Mesodermal cell (in vitro differentiated cells): ENCODE data around the gene CCDC47.

Source experiments
- H3K27ac ChIP-seq: 2 replicates; pipeline ENCODE4 v1.7.0; 2013; ENCODE audit warnings: mild to moderate bottlenecking, low read depth, low read length, moderate library complexity; ENCODE audit not compliant: severe bottlenecking
- H3K36me3 ChIP-seq: 2 replicates; pipeline ENCODE4 v1.7.1; 2013; ENCODE audit warnings: mild to moderate bottlenecking, low read length, moderate library complexity; ENCODE audit not compliant: control insufficient read depth, insufficient read depth
- H3K4me1 ChIP-seq: one replicate; pipeline ENCODE4 v1.7.1; 2013; ENCODE audit warnings: mild to moderate bottlenecking, low read length; ENCODE audit not compliant: insufficient read depth, control insufficient read depth, poor library complexity, severe bottlenecking
- H3K4me3 ChIP-seq: 2 replicates; pipeline ENCODE4 v1.7.0; 2013; ENCODE audit warnings: low read length, control low read depth, mild to moderate bottlenecking; ENCODE audit not compliant: insufficient read depth, poor library complexity, severe bottlenecking; ENCODE audit errors: extremely low read depth
- H3K9me3 ChIP-seq: 2 replicates; pipeline ENCODE4 v1.7.1; 2013; ENCODE audit warnings: mild to moderate bottlenecking, low read length, moderate library complexity; ENCODE audit not compliant: control insufficient read depth
- WGBS, 2 experiments: methylation state at CpG; one replicate each; pipeline ENCODE4 v1.1.5; 2013; ENCODE audit warnings: missing lambda C conversion rate in 2 of 2; ENCODE audit not compliant: insufficient coverage in 2 of 2; 5-methylcytosine and 5-hydroxymethylcytosine counted together

Gene CCDC47

GRCh38 chr17:63698381-63698885, 75.0 kb downstream of the CCDC47 start:
- H3K4me1 ChIP-seq = peaks cover 35% of the 10 kb centered on the region
- no peak overlapping the region for H3K27ac ChIP-seq
- peaks cover 45% of the 10 kb centered on the region for H3K36me3 ChIP-seq
- 56 to 58% methylated on average over 19 of the region's 24 CpGs for WGBS, 2 experiments
- peak overlapping the region; percentile 77 for H3K4me3 ChIP-seq
- no peaks in the 10 kb centered on the region for H3K9me3 ChIP-seq

GRCh38 chr17:63697341-63698286, 75.8 kb downstream of the CCDC47 start:
- Histone ChIP-seq H3K4me1 (peaks cover 29% of the 10 kb centered on the region), H3K4me3 (peak overlapping the region; percentile 77), H3K9me3 (no peaks in the 10 kb centered on the region), H3K27ac (no peak overlapping the region), H3K36me3 (peaks cover 49% of the 10 kb centered on the region)
- 83% methylated on average over 12 to 13 of the region's 22 CpGs for WGBS, 2 experiments

GRCh38 chr17:63696381-63696961, 76.9 kb downstream of the CCDC47 start:
- Histone ChIP-seq H3K27ac (peak overlapping the region; percentile 36), H3K9me3 (no peaks in the 10 kb centered on the region), H3K4me1 (peaks cover 24% of the 10 kb centered on the region), H3K36me3 (peaks cover 55% of the 10 kb centered on the region), H3K4me3 (no peak overlapping the region)
- 78 to 80% methylated on average over 7 to 8 of the region's 9 CpGs for WGBS, 2 experiments

GRCh38 chr17:63695889-63696288, 77.5 kb downstream of the CCDC47 start:
- peaks cover 61% of the 10 kb centered on the region for H3K36me3 ChIP-seq
- WGBS, 2 experiments = 95% methylated on average over 3 to 4 of the region's 6 CpGs
- no peaks in the 10 kb centered on the region for H3K9me3 ChIP-seq

More at GRCh38 chr17:63695889-63696288, 77.5 kb downstream of the CCDC47 start:
- peaks cover 19% of the 10 kb centered on the region for H3K4me1 ChIP-seq
- H3K27ac ChIP-seq = peak overlapping the region; percentile 36
- no peak overlapping the region for H3K4me3 ChIP-seq
